GM12873 (cell line): ENCODE data around the gene PAPPA.

ENCODE experiments used
- TF ChIP-seq, protein P1 (sequence below): IDR thresholded peaks from 2 replicates; pipeline ENCODE4 v1.5.1; 2012; ENCODE audit warnings: low read depth, mild to moderate bottlenecking, moderate library complexity, low read length, control low read depth; ENCODE audit not compliant: insufficient read depth; ENCODE audit errors: missing control alignments

PAPPA gene

DNA sequence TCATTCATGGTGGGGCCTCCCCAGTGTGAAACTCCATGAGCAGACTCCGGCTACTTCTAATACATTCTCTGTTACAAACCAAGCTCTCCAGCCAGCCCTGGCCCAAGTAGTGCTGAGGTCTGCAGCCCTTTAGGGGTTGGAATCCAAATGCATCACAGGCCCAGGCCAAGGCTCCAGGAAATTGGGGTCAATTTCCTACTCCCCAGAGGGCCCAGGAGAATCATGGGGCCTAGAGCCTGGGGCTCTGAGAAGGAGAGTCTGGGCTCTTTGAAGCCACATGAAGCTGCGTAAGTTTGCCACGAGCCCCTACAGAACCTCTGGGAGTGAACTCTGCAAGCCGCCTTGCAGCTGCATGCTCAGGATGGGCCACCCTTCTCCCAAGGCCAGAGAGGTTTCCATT lies 206.4 kb downstream of the PAPPA start:
- TF ChIP-seq, protein P1, sequence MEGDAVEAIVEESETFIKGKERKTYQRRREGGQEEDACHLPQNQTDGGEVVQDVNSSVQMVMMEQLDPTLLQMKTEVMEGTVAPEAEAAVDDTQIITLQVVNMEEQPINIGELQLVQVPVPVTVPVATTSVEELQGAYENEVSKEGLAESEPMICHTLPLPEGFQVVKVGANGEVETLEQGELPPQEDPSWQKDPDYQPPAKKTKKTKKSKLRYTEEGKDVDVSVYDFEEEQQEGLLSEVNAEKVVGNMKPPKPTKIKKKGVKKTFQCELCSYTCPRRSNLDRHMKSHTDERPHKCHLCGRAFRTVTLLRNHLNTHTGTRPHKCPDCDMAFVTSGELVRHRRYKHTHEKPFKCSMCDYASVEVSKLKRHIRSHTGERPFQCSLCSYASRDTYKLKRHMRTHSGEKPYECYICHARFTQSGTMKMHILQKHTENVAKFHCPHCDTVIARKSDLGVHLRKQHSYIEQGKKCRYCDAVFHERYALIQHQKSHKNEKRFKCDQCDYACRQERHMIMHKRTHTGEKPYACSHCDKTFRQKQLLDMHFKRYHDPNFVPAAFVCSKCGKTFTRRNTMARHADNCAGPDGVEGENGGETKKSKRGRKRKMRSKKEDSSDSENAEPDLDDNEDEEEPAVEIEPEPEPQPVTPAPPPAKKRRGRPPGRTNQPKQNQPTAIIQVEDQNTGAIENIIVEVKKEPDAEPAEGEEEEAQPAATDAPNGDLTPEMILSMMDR = no peak

DNA sequence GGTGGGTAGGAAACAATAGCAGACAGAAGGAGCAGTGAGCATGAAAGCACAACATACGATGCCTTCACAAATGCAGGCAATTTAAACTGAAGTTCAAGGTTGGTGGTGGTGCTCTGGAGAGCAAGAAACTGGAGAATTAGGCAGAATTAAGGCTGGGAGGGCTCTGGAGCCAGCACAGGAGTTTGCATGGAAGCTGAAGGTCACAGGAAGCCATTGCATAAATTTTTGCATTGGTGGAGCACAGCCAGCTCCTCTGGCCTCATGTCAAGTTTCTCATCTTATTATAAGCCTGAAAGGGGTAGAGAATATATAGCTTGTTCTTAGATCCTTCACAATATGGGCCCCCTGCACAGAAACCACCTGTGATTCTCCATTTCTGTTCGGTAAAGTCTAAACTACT lies 207.4 kb downstream of the PAPPA start:
- TF ChIP-seq, protein P1 = no peak

DNA sequence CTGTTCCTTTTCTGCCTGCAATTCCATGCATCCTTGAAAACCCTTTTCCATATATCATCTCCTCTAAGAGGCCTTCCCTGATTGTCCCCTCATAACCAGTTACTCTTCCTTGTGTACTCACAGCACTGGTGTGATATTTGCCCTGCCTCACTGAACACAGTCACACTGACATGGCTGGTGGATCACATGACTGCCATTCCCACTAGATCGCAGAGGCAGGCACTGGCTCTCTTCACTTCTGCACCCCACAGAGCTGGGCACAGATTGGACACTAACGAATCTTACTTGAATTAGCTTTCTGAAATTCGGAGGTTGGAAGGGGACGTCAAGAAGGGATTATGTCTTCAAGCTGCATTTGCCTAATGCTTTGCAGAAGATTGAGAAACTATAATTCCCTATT lies 208.0 kb downstream of the PAPPA start:
- TF ChIP-seq, protein P1 = no peak

DNA sequence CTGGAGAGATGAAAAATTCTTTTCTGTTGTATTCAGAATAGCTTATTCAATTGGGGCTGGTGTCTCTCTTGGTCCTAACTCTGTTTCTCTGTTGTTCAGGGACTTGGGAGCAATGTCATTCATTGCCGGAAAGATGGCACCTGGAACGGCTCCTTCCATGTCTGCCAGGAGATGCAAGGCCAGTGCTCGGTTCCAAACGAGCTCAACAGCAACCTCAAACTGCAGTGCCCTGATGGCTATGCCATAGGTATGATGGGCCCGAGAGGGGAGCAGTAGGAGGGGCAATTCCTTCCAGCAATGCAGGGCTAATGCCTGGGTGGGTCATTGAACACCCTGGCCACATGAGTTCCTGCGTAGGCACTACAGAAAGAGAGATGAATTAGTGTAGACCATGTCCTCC lies 208.9 kb downstream of the PAPPA start:
- TF ChIP-seq, protein P1 = no peak

DNA sequence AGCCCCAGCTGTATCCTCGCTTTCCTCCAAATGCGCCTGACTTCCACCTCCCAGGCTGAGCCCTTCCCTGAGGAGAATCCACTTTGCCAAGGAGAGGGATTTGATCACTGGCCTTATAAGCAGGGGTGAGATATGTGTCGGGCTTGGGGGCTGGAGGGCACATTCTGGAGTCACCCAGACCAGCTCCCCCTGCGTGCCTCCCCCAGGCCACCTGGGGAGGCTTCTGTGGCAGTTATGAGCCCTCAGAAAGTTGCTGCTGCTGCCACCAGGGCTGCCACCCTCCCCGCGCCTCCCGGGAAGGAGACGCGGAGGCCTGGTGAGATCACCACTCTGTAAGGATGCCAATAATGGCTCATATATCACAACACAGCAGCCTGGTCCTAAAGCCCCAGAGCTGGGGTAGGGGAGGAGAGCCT lies 211.5 kb downstream of the PAPPA start:
- TF ChIP-seq, protein P1 = no peak

DNA sequence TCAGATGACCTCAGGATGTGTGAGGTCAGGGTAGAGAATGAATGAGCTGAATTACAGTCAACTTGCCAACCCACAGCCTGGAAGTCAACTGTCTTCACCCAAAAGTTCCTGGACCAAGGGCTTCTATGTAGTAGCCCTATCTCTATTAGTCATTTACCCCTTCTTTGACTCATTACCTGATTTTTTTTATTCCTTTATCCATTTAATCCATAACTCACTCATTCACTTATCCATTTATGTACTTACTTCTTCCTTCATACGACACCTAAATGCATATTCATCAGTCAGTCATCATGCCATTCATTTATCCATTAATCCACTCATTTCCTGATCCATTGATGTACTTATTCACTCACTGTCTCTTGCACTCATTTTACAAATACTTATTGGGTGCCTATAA lies 212.7 kb downstream of the PAPPA start:
- TF ChIP-seq, protein P1 = no peak

DNA sequence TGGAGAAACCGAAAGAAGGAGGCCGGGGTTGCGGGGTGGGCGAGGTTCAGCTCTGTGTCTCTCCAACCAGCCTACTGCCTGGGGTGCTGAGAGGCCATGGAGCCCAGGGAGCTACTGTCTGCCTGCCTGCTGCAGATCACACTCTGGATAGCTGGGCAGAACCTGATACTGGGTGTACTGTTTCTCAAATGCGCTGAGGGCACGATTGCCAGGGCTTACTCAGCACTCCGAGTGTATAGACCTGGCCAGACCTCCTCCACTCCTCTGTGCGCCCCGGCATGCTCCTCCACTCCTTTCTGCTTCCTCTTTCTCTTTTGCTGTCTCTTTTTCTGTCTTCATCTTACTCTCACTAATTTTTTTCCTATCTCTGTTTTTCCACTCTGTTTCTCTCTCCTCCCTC lies 215.1 kb downstream of the PAPPA start:
- TF ChIP-seq, protein P1 = no peak

DNA sequence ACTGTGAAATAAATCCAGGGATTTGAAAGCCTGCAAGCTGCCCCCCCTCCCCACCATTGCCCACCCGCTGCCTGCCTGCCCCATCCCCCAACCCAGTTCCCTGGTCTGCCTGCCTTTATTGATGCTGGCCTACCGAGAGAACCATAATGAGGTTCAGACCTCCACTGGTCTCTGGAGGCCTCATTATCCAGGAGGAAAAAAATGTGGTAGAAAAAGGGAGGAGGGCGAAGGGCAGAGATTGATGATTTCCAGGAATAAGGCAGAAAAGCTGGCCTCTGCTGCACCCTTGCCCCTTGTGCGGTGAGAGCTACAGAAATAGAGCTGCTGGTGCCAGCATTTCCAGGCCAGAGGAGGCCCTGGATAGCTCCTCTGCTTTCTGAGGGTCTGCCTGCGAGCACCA lies 216.1 kb downstream of the PAPPA start:
- TF ChIP-seq, protein P1 = no peak
